GM12872 (cell line): ENCODE measurements around the gene KRT38.

ENCODE experiments used
- CTCF ChIP-seq: IDR thresholded peaks from 3 replicates; pipeline ENCODE4 v1.5.1; 2011; ENCODE audit warnings: low read depth, mild to moderate bottlenecking, low read length, moderate library complexity; ENCODE audit not compliant: insufficient read depth

KRT38 gene

DNA sequence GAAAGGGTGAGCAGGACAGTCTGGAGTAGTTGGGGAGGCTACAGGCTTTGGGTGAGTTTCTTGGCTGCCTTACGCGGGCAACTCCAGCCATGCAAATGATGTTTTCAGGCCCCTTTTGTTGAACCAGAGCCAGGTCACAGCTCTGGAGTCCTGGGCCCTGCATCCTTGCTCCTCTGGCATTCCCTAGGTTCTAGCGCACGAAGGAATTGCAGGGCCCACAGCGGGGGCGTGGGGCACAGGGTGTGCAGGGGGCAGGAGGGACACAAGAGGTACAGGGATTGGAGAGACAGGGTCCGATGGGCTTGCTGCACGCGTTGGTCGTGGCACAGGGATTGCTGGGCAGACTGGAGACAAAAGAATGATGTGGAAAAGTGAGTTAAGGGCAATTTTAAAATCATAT is 47.0 kb downstream of the KRT38 start:
- TF ChIP-seq CTCF = no peak

DNA sequence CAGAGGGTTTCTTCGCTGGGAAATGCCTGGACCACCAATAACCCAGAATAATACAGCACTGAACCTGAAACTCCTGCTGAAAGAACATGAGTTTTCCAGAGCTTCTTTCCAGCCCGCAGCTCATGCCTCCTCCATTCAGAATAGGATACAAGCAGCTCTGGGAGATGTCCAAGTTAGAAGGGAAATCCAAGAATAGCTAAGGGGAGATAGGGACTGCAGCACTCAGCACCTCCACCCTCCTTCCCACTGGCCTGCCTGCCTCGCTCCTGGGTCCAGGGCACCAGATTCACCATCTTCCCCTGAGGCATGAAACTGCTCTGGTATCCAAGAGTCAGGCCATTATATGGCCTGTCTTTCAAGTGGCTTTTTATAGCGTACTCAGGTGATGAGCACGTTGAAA is 47.5 kb downstream of the KRT38 start:
- no peak for TF ChIP-seq CTCF

DNA sequence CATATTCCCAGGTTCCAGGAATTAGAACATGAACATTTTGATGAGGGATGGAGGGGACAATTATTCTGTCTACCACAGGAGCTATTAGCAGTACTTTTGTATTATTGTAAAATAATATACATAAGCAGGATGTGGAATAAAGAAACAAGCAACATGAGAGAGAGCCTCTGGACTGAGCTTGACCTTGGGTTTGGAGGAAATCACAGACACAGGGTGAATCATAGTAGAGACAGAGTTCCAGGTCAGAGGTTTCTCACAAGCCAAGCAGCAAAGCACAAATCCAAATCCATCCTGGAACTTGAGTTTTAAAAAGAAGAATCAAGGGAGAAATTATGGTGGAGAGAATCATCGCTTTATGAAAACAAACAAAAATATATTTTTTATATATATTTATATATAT is 48.5 kb downstream of the KRT38 start:
- TF ChIP-seq CTCF = no peak

DNA sequence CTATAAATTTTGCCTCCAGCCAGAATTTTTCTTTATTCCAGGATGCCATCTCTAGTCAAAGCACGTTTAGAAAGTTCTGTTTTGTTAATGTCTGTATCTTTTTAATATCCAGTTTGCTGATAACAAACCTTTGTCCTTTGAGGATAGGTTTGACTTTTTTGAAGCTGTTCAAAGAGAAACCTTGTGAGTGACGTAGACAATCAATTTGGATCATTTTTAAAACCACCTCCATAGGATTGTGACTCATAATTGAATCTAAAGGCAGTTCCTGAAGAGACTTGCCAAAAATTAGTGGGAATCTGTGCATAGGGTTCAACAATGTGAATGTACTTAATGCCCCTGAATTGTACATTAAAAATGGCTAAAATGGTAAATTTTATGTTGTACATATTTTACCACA is 49.2 kb downstream of the KRT38 start:
- TF ChIP-seq CTCF = no peak

- no peak for TF ChIP-seq CTCF
These were observed 50.3 kb downstream of the KRT38 start for GRCh38 chr17:41390411-41390938.

DNA sequence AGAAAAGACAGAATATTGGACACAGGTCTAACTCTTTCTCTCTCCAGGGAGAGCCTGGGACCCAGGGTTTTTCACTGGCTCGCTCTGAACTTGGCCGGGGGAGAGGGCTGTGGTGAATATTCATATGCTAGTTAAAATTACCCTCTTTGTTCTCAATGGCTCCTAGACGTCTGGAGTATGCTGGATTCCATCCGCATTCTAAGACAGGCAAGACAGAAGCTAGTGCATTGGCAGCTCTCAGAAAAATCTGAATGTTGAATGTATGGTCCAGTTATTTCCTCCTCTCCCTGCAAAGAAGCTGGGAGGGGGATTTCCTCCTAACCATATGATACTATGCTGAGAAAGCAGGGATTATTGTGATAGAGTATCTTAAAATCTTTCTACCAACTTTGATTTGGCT is 53.1 kb downstream of the KRT38 start:
- TF ChIP-seq CTCF = no peak

DNA sequence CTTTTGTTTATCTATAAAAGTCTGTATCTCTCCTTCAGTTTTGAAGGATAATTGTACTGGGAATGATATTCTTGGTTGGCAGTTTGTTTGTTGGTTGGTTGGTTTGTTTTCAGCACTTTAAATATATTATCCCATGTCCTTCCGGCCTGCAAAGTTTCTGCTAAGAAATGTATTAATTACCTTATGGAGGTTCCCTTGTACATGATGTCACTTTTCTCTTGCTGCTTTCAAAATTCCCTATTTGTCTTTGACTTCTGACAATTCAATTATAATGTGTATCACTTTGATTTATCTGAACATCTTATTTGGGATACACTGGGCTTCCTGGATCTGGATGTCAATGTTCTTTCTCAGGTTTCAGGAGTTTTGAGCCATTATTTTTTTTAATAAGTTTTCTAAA is 54.6 kb downstream of the KRT38 start:
- TF ChIP-seq CTCF = no peak
